Sigmoid colon (tissue), 7 donors: ENCODE results near the gene PAPPA. TPM values are rescaled to one million over a fixed set of nuclear protein-coding genes. Genes with fewer than 3 reads are reported as not detected.

ENCODE experiments used
- DNase-seq: peaks from one replicate; pipeline ENCODE4 v3.0.0-alpha.2; 2019
- H3K27ac ChIP-seq, 4 donors: fragments of 200-600 bp; sonication (generic); one replicate each; pipeline ENCODE4 v1.5.1; 2016 to 2019; ENCODE audit warnings: mild to moderate bottlenecking in 1 of 4
- H3K27me3 ChIP-seq, 3 donors: fragments of 200-600 bp; sonication (generic); one replicate each; pipeline ENCODE4 v1.5.1; 2019; ENCODE audit warnings: mild to moderate bottlenecking in 1 of 3
- H3K36me3 ChIP-seq, 4 donors: fragments of 200-600 bp; sonication (generic); one replicate each; pipeline ENCODE4 v1.5.1; 2016 to 2019
- H3K4me1 ChIP-seq, 4 donors: fragments of 200-600 bp; sonication (generic); one replicate each; pipeline ENCODE4 v1.5.1; 2017 to 2019
- H3K4me3 ChIP-seq, 4 donors: fragments of 200-600 bp; sonication (generic); one replicate each; pipeline ENCODE4 v1.5.1; 2017 to 2019; ENCODE audit warnings: mild to moderate bottlenecking in 2 of 4, moderate library complexity in 1 of 4
- H3K9me3 ChIP-seq, 4 donors: fragments of 200-600 bp in 3 of 4; sonication (generic) in 3 of 4; one replicate each; pipeline versions ENCODE4 v1.5.1 to v1.6.1; 2013 to 2019
- CTCF ChIP-seq, 4 experiments: fragments of 450-650 bp in 3 of 4; fragments of 200-600 bp in 1 of 4; IDR thresholded peaks; one replicate each; pipeline ENCODE4 v1.5.1; 2016 to 2019; ENCODE audit warnings: antibody characterized with exemption in 4 of 4, mild to moderate bottlenecking in 3 of 4, moderate library complexity in 2 of 4
- EP300 ChIP-seq, 4 donors: sonication (generic); formaldehyde crosslinking; IDR thresholded peaks; one replicate each; pipeline ENCODE4 v1.6.1; 2017; ENCODE audit warnings: antibody characterized with exemption in 4 of 4
- POLR2A ChIP-seq, 2 donors: fragments of 450-650 bp; IDR thresholded peaks; one replicate each; pipeline ENCODE4 v1.6.1; 2016; ENCODE audit warnings: antibody characterized with exemption in 2 of 2, mild to moderate bottlenecking in 2 of 2, moderate library complexity in 2 of 2
- POLR2AphosphoS5 ChIP-seq, 4 donors: sonication (generic); formaldehyde crosslinking; IDR thresholded peaks; one replicate each; pipeline ENCODE4 v1.6.1; 2017; ENCODE audit warnings: antibody characterized with exemption in 4 of 4
- WGBS, 2 donors: extraction: QIAGEN DNeasy Blood & Tissue Kit; methylation state at CpG; one replicate each; pipeline ENCODE4 v1.1.7; 2013; 5-methylcytosine and 5-hydroxymethylcytosine counted together
- intact Hi-C: fragments of 100-400 bp; cut with DNase I; formaldehyde crosslinking; loops from one replicate; pipeline ENCODE4 v1.15.1; 2023
- polyA plus RNA-seq, 3 donors: library from polyadenylated mRNA; stranded (reverse); fragments of 200-250 nt; gene quantifications; one replicate each; pipeline ENCODE4 v1.2.3, GENCODE V29; 2013
- total RNA-seq, 4 donors: library from RNA; depleted of rRNA; stranded (reverse); fragments of >200 nt; gene quantifications; one replicate each; pipeline ENCODE4 v1.1.0, GENCODE V29; 2016
- donor health status: healthy with polysubstance abuse.
- donor health status: Bipolar disorder and iron deficiency.
- donor health status: healthy.

PAPPA gene
- total and polyA plus RNA-seq, 7 donors = under 0.01 to 6.6 (median 3.6) TPM

- no peak overlapping the region for H3K4me3 ChIP-seq
- WGBS, 2 donors = 77 to 83% methylated on average over 3 of the region's 3 CpGs
- H3K36me3 ChIP-seq = no peaks in the 10 kb centered on the region
- no peaks in the 10 kb centered on the region for H3K9me3 ChIP-seq
- H3K27ac ChIP-seq = no peak overlapping the region
- no peaks in the 10 kb centered on the region for H3K27me3 ChIP-seq
- TF ChIP-seq CTCF (IDR thresholded peaks at IDR 0.05) (no peak), POLR2A (IDR thresholded peaks at IDR 0.05) (no peak)
- intact Hi-C loops = no loop called here
- no peaks in the 10 kb centered on the region for H3K4me1 ChIP-seq
- DNase-seq = no peak
Observed at GRCh38 chr9:116303886-116304538, 150.4 kb downstream of the PAPPA start.

- no peak for TF ChIP-seq EP300 (IDR thresholded peaks at IDR 0.05)
- TF ChIP-seq CTCF (IDR thresholded peaks at IDR 0.05) = no peak
- no peak for TF ChIP-seq POLR2AphosphoS5 (IDR thresholded peaks at IDR 0.05)
- no peak for TF ChIP-seq POLR2A (IDR thresholded peaks at IDR 0.05)
- DNase-seq = no peak
- intact Hi-C loops = no loop called here
- Histone ChIP-seq H3K27me3 (no peaks in the 10 kb centered on the region), H3K9me3 (no peaks in the 10 kb centered on the region), H3K36me3 (no peaks in the 10 kb centered on the region), H3K27ac (no peak overlapping the region), H3K4me1 (no peaks in the 10 kb centered on the region), H3K4me3 (no peak overlapping the region)
- WGBS, 2 donors = 76 to 78% methylated on average over 5 of the region's 5 CpGs
Observed at GRCh38 chr9:116304761-116305160, 151.2 kb downstream of the PAPPA start.

GRCh38 chr9:116308076-116308475 is 154.5 kb downstream of the PAPPA start:
- no peak overlapping the region for H3K27ac ChIP-seq
- WGBS, 2 donors = 70 to 72% methylated on average over 4 of the region's 4 CpGs
- intact Hi-C loops = no loop called here
- no peak for DNase-seq
- H3K4me1 ChIP-seq = no peaks in the 10 kb centered on the region
- TF ChIP-seq CTCF (IDR thresholded peaks at IDR 0.05) = no peak
- no peak for TF ChIP-seq POLR2AphosphoS5 (IDR thresholded peaks at IDR 0.05)
- no peak for TF ChIP-seq POLR2A (IDR thresholded peaks at IDR 0.05)
- no peak for TF ChIP-seq EP300 (IDR thresholded peaks at IDR 0.05)
- no peaks in the 10 kb centered on the region for H3K27me3 ChIP-seq
- no peak overlapping the region for H3K4me3 ChIP-seq
- no peaks in the 10 kb centered on the region for H3K36me3 ChIP-seq
- H3K9me3 ChIP-seq = no peaks in the 10 kb centered on the region

GRCh38 chr9:116309900-116310611 is 156.5 kb downstream of the PAPPA start:
- 78 to 82% methylated on average over 3 of the region's 3 CpGs for WGBS, 2 donors
- Histone ChIP-seq H3K27ac (no peak overlapping the region), H3K9me3 (no peaks in the 10 kb centered on the region), H3K27me3 (no peaks in the 10 kb centered on the region), H3K36me3 (no peaks in the 10 kb centered on the region), H3K4me1 (no peaks in the 10 kb centered on the region), H3K4me3 (no peak overlapping the region)
- TF ChIP-seq POLR2A (IDR thresholded peaks at IDR 0.05) (no peak), EP300 (IDR thresholded peaks at IDR 0.05) (no peak), CTCF (IDR thresholded peaks at IDR 0.05) (no peak), POLR2AphosphoS5 (IDR thresholded peaks at IDR 0.05) (no peak)
- no peak for DNase-seq
- intact Hi-C loops = no loop called here
